Measurements from ENCODE around the gene PRMT2.

GRCh38 chr21:46639489-46640386, 4.3 kb downstream of the PRMT2 start:
- no peak for TF ChIP-seq POLR2A (IDR thresholded peaks at IDR 0.05; ENCODE audit: low read depth)
- peak; percentile 27 to 44 (median 38) for TF ChIP-seq CTCF (IDR thresholded peaks at IDR 0.05)
